Measurements from ENCODE around the gene DYNC2H1.
"Not testable (repeated sequence)": the region's sequence is repeated elsewhere in the genome, so short reads cannot be mapped to it uniquely, and the experiment has no call there.

DYNC2H1 gene

GRCh38 chr11:103112364-103112763 is 3.1 kb downstream of the DYNC2H1 start:
- POLR2A ChIA-PET: interaction anchor here (1.5 kb wide), 1 partner anchor 20 kb away, joined by 13 read pairs; the partner anchor contains the start of gene DCUN1D5
- no peak for DNase-seq (ENCODE audit: extremely low spot score)
- TF ChIP-seq HDGF (IDR thresholded peaks at IDR 0.05; ENCODE audit: borderline replicate concordance) (no peak), FOXA1 (IDR thresholded peaks at IDR 0.05) (no peak), FOXK2 (IDR thresholded peaks at IDR 0.05) (no peak), CTBP1 (IDR thresholded peaks at IDR 0.05; ENCODE audit: borderline replicate concordance) (no peak), NFRKB (IDR thresholded peaks at IDR 0.05) (no peak), PKNOX1 (IDR thresholded peaks at IDR 0.05) (no peak), LEF1 (IDR thresholded peaks at IDR 0.05; ENCODE audit: borderline replicate concordance) (no peak), SUZ12 (IDR thresholded peaks at IDR 0.05) (no peak), SP1 (IDR thresholded peaks at IDR 0.05) (no peak), L3MBTL2 (conservative IDR thresholded peaks at IDR 0.05) (no peak), TARDBP (IDR thresholded peaks at IDR 0.05) (no peak), ZNF384 (IDR thresholded peaks at IDR 0.05) (no peak), ELF4 (IDR thresholded peaks at IDR 0.05) (no peak), FOXM1 (IDR thresholded peaks at IDR 0.05; ENCODE audit: borderline replicate concordance) (no peak), ARNT (IDR thresholded peaks at IDR 0.05) (no peak), BHLHE40 (IDR thresholded peaks at IDR 0.05; ENCODE audit: borderline replicate concordance) (no peak)
- CTCF ChIA-PET: interaction anchor here (0.6 to 0.8 kb wide), 2 partner anchors 376 to 666 kb away, joined by 4 to 7 read pairs; no protein-coding TSS in a partner anchor

- POLR2A ChIA-PET: no interaction called here
- no peak for TF ChIP-seq FOXM1 (IDR thresholded peaks at IDR 0.05; ENCODE audit: borderline replicate concordance)
- no peak for TF ChIP-seq SUZ12 (IDR thresholded peaks at IDR 0.05)
- TF ChIP-seq TARDBP (IDR thresholded peaks at IDR 0.05): no peak
- no peak for TF ChIP-seq PKNOX1 (IDR thresholded peaks at IDR 0.05)
- TF ChIP-seq FOXK2 (IDR thresholded peaks at IDR 0.05): no peak
- TF ChIP-seq FOXA1 (IDR thresholded peaks at IDR 0.05): no peak
- no peak for TF ChIP-seq LEF1 (IDR thresholded peaks at IDR 0.05; ENCODE audit: borderline replicate concordance)
- no peak for TF ChIP-seq ELF4 (IDR thresholded peaks at IDR 0.05)
- no peak for TF ChIP-seq SP1 (IDR thresholded peaks at IDR 0.05)
- TF ChIP-seq ZNF384 (IDR thresholded peaks at IDR 0.05): no peak
- no peak for TF ChIP-seq L3MBTL2 (conservative IDR thresholded peaks at IDR 0.05)
- TF ChIP-seq NFRKB (IDR thresholded peaks at IDR 0.05): no peak
- no peak for TF ChIP-seq ARNT (IDR thresholded peaks at IDR 0.05)
- TF ChIP-seq BHLHE40 (IDR thresholded peaks at IDR 0.05; ENCODE audit: borderline replicate concordance): no peak
- no peak for TF ChIP-seq HDGF (IDR thresholded peaks at IDR 0.05; ENCODE audit: borderline replicate concordance)
- TF ChIP-seq CTBP1 (IDR thresholded peaks at IDR 0.05; ENCODE audit: borderline replicate concordance): no peak
- CTCF ChIA-PET: no interaction called here
- no peak for DNase-seq (ENCODE audit: extremely low spot score)
These were observed 5.6 kb downstream of the DYNC2H1 start for GRCh38 chr11:103114836-103115235.

GRCh38 chr11:103125462-103125861 is 16.2 kb downstream of the DYNC2H1 start:
- TF ChIP-seq FOXM1 (IDR thresholded peaks at IDR 0.05; ENCODE audit: borderline replicate concordance) (no peak), HDGF (IDR thresholded peaks at IDR 0.05; ENCODE audit: borderline replicate concordance) (no peak), BHLHE40 (IDR thresholded peaks at IDR 0.05; ENCODE audit: borderline replicate concordance) (no peak), FOXA1 (IDR thresholded peaks at IDR 0.05) (no peak), ZNF384 (IDR thresholded peaks at IDR 0.05) (no peak), ELF4 (IDR thresholded peaks at IDR 0.05) (no peak), LEF1 (IDR thresholded peaks at IDR 0.05; ENCODE audit: borderline replicate concordance) (no peak), PKNOX1 (IDR thresholded peaks at IDR 0.05) (no peak), ARNT (IDR thresholded peaks at IDR 0.05) (no peak), TARDBP (IDR thresholded peaks at IDR 0.05) (no peak), L3MBTL2 (conservative IDR thresholded peaks at IDR 0.05) (no peak), SP1 (IDR thresholded peaks at IDR 0.05) (no peak), NFRKB (IDR thresholded peaks at IDR 0.05) (no peak)
- ChIA-PET POLR2A (no interaction called here), CTCF (no interaction called here)
- no peak for DNase-seq (ENCODE audit: extremely low spot score)

GRCh38 chr11:103141986-103142385 is 32.8 kb downstream of the DYNC2H1 start:
- POLR2A ChIA-PET; CTCF ChIA-PET; DNase-seq (ENCODE audit: extremely low spot score): not testable (repeated sequence)

GRCh38 chr11:103147627-103148026 is 38.4 kb downstream of the DYNC2H1 start:
- ChIA-PET CTCF (no interaction called here), POLR2A (no interaction called here)
- DNase-seq (ENCODE audit: extremely low spot score): no peak
- TF ChIP-seq LEF1 (IDR thresholded peaks at IDR 0.05; ENCODE audit: borderline replicate concordance): no peak
- no peak for TF ChIP-seq BHLHE40 (IDR thresholded peaks at IDR 0.05; ENCODE audit: borderline replicate concordance)
- TF ChIP-seq SUZ12 (IDR thresholded peaks at IDR 0.05): no peak
- no peak for TF ChIP-seq ZNF384 (IDR thresholded peaks at IDR 0.05)
- TF ChIP-seq HDGF (IDR thresholded peaks at IDR 0.05; ENCODE audit: borderline replicate concordance): no peak
- TF ChIP-seq CTBP1 (IDR thresholded peaks at IDR 0.05; ENCODE audit: borderline replicate concordance): no peak
- TF ChIP-seq TARDBP (IDR thresholded peaks at IDR 0.05): no peak
- no peak for TF ChIP-seq NFRKB (IDR thresholded peaks at IDR 0.05)
- no peak for TF ChIP-seq FOXA1 (IDR thresholded peaks at IDR 0.05)

- POLR2A ChIA-PET: no interaction called here
- TF ChIP-seq FOXM1 (IDR thresholded peaks at IDR 0.05; ENCODE audit: borderline replicate concordance): no peak
- no peak for TF ChIP-seq HDGF (IDR thresholded peaks at IDR 0.05; ENCODE audit: borderline replicate concordance)
- no peak for TF ChIP-seq FOXK2 (IDR thresholded peaks at IDR 0.05)
- no peak for DNase-seq (ENCODE audit: extremely low spot score)
- CTCF ChIA-PET: no interaction called here
These were observed 48.3 kb downstream of the DYNC2H1 start for GRCh38 chr11:103157542-103157941.

Data from HEK293T (cell line).